ENCODE measurements around the gene SLC1A4.

DNA sequence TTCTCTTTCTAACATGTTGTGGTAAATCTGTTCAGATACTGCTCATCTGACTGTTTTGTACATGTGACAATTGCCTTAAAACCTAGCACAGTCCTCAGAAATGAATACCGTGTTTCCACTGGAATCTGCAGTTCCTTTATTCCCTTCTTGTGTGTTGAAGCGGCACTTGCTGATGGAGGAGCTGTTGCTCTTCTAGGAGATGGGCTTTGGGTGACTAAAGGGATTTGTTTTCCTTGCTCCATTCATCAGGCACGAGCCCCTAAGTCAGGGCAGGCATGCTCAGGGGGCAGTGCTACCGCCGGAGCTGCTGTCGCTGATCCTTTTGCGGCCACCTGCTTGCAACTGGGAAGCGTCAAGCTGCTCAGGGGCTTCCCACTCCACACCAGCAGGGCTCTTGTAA is 34.5 kb downstream of the SLC1A4 start:
- TF ChIP-seq, protein P1, sequence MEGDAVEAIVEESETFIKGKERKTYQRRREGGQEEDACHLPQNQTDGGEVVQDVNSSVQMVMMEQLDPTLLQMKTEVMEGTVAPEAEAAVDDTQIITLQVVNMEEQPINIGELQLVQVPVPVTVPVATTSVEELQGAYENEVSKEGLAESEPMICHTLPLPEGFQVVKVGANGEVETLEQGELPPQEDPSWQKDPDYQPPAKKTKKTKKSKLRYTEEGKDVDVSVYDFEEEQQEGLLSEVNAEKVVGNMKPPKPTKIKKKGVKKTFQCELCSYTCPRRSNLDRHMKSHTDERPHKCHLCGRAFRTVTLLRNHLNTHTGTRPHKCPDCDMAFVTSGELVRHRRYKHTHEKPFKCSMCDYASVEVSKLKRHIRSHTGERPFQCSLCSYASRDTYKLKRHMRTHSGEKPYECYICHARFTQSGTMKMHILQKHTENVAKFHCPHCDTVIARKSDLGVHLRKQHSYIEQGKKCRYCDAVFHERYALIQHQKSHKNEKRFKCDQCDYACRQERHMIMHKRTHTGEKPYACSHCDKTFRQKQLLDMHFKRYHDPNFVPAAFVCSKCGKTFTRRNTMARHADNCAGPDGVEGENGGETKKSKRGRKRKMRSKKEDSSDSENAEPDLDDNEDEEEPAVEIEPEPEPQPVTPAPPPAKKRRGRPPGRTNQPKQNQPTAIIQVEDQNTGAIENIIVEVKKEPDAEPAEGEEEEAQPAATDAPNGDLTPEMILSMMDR (conservative IDR thresholded peaks at IDR 0.05; ENCODE audit: low read depth, low read length), result no peak
- no peak for TF ChIP-seq POLR2A (IDR thresholded peaks at IDR 0.05; ENCODE audit: low read depth, low read length)
- TF ChIP-seq BHLHE40 (IDR thresholded peaks at IDR 0.05; ENCODE audit: low read depth, low read length), result no peak
- TF ChIP-seq, protein P2, sequence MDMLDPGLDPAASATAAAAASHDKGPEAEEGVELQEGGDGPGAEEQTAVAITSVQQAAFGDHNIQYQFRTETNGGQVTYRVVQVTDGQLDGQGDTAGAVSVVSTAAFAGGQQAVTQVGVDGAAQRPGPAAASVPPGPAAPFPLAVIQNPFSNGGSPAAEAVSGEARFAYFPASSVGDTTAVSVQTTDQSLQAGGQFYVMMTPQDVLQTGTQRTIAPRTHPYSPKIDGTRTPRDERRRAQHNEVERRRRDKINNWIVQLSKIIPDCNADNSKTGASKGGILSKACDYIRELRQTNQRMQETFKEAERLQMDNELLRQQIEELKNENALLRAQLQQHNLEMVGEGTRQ (IDR thresholded peaks at IDR 0.05; ENCODE audit: low read depth, low read length), result no peak
- TF ChIP-seq RFX5 (IDR thresholded peaks at IDR 0.05; ENCODE audit: low read depth, low read length), result no peak
- no peak for TF ChIP-seq MAFK (IDR thresholded peaks at IDR 0.05; ENCODE audit: low read depth, low read length)
- TF ChIP-seq MXI1 (IDR thresholded peaks at IDR 0.05; ENCODE audit: borderline replicate concordance, low read depth, low read length), result no peak
- TF ChIP-seq FOS (IDR thresholded peaks at IDR 0.05; ENCODE audit: low read depth, low read length), result no peak
- no peak for TF ChIP-seq RCOR1 (IDR thresholded peaks at IDR 0.05; ENCODE audit: insufficient replicate concordance, low read length)
- no peak for TF ChIP-seq SMC3 (IDR thresholded peaks at IDR 0.05; ENCODE audit: low read depth, low read length)
- TF ChIP-seq NFE2L2 (IDR thresholded peaks at IDR 0.05; ENCODE audit: low read depth, low read length), result no peak
- TF ChIP-seq CHD1 (IDR thresholded peaks at IDR 0.05; ENCODE audit: low read depth, low read length), result no peak
- no peak for TF ChIP-seq RAD21 (IDR thresholded peaks at IDR 0.05; ENCODE audit: low read length)

Data from IMR-90 (cell line).